Fibroblast of the aortic adventitia (primary cell): Measurements from ENCODE around the gene EFNB3. TPM values are rescaled to one million over a fixed set of nuclear protein-coding genes. Genes with fewer than 3 reads are reported as not detected.
A peak's percentile ranks its signal among the peaks of the same experiment; 100 is the strongest.

ENCODE experiments used
- DNase-seq: peaks from one replicate; pipeline ENCODE4 v3.0.0-alpha.2; 2010; ENCODE audit warnings: low read depth
- H3K4me3 ChIP-seq: 2 replicates; pipeline ENCODE4 v1.5.1; 2011; ENCODE audit warnings: low read depth, mild to moderate bottlenecking, control low read depth, low read length, moderate library complexity
- CTCF ChIP-seq: IDR thresholded peaks from 2 replicates; pipeline ENCODE4 v1.5.1; 2011; ENCODE audit warnings: mild to moderate bottlenecking, low read length, control low read depth, inconsistent platforms; ENCODE audit not compliant: insufficient read depth
- total RNA-seq: library from RNA; depleted of rRNA; stranded (reverse); fragments of >200 nt; gene quantifications from 2 replicates; pipeline ENCODE4 v1.2.3, GENCODE V29; 2012; ENCODE audit warnings: low replicate concordance

EFNB3 gene
- total RNA-seq, 1 donor: 0.90 TPM

- no peak overlapping the region for H3K4me3 ChIP-seq
- no peak for TF ChIP-seq CTCF
- no peak for DNase-seq
These were observed 35.5 kb downstream of the EFNB3 start for GRCh38 chr17:7740481-7741001.

- no peak for TF ChIP-seq CTCF
- no peak for DNase-seq
- no peak overlapping the region for H3K4me3 ChIP-seq
These were observed 37.7 kb downstream of the EFNB3 start for GRCh38 chr17:7742729-7743128.

GRCh38 chr17:7744416-7744815 lies 39.4 kb downstream of the EFNB3 start:
- peak; percentile 40 for DNase-seq
- H3K4me3 ChIP-seq: no peak overlapping the region
- no peak for TF ChIP-seq CTCF

GRCh38 chr17:7745748-7746470 lies 40.9 kb downstream of the EFNB3 start:
- peak; percentile 94 for DNase-seq
- no peak overlapping the region for H3K4me3 ChIP-seq
- peak; percentile 35 for TF ChIP-seq CTCF

GRCh38 chr17:7747635-7748071 lies 42.7 kb downstream of the EFNB3 start:
- peak; percentile 95 for DNase-seq
- H3K4me3 ChIP-seq: no peak overlapping the region
- no peak for TF ChIP-seq CTCF

- TF ChIP-seq CTCF: no peak
These were observed 43.2 kb downstream of the EFNB3 start for GRCh38 chr17:7748076-7748775.

More at GRCh38 chr17:7748076-7748775, 43.2 kb downstream of the EFNB3 start:
- H3K4me3 ChIP-seq: no peak overlapping the region
- peak; percentile 92 for DNase-seq
